Activated naive CD8-positive, alpha-beta T cell treated with anti-CD3 and anti-CD28 coated beads for 36 hours (primary cell): Measurements from ENCODE around the gene ANKRD11. TPM values are rescaled to one million over a fixed set of nuclear protein-coding genes. Genes with fewer than 3 reads are reported as not detected.
"Not testable (repeated sequence)": the region's sequence is repeated elsewhere in the genome, so short reads cannot be mapped to it uniquely, and the experiment has no call there.

Source experiments
- DNase-seq: peaks from one replicate; pipeline ENCODE4 v3.0.0; 2021
- H3K27ac Mint-ChIP-seq: one replicate; pipeline ENCODE4 v1.8.0; 2022; ENCODE audit warnings: mild to moderate bottlenecking, moderate library complexity, mixed read lengths
- H3K27me3 Mint-ChIP-seq: one replicate; pipeline ENCODE4 v1.8.0; 2022; ENCODE audit warnings: mild to moderate bottlenecking, mixed read lengths
- H3K36me3 Mint-ChIP-seq: one replicate; pipeline ENCODE4 v1.8.0; 2021; ENCODE audit warnings: mild to moderate bottlenecking, mixed read lengths
- H3K4me1 Mint-ChIP-seq: one replicate; pipeline ENCODE4 v1.8.0; 2021; ENCODE audit warnings: mixed read lengths
- H3K4me3 Mint-ChIP-seq: one replicate; pipeline ENCODE4 v1.8.0; 2022; ENCODE audit warnings: mild to moderate bottlenecking, moderate library complexity, mixed read lengths
- H3K9me3 Mint-ChIP-seq: one replicate; pipeline ENCODE4 v1.8.0; 2022; ENCODE audit warnings: mixed read lengths
- total RNA-seq, 2 experiments: library from RNA; stranded (reverse); gene quantifications; one replicate each; pipeline ENCODE4 v1.2.3, GENCODE V29; 2021

ANKRD11 gene
- total RNA-seq, 2 experiments from 2014 or later: 129 to 142 TPM

DNA sequence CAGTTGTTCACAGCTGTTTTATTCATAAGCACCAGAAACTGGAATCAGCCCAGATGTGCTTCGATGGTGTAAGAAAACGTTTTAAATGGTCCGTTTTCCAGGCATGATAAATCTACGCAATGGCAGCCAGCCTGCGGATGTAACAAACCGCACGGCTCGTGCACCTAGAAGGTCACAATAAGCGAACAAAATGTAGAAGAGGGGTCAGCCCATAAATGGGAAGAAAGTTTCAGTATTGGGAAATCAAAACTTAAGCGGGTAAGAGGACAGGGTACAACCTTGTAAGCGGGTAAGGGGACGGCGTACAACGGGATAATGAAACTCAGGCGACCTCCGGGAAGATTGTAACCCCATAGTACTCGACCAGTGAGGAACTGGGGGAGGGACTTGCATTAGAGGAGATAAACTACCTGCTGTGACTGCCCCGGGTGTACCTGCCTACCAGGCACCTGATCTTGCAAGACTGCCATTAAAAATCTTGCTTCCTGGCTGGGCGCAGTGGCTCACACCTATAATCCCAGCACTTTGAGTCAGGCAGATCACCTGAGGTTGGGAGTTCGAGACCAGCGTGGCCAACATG, 66.6 kb downstream of the ANKRD11 start:
- peak overlapping the region; percentile 16 for H3K4me3 Mint-ChIP-seq
- H3K27ac Mint-ChIP-seq: peak overlapping the region; percentile 87
- no peak for DNase-seq
- peaks cover 36% of the 10 kb centered on the region for H3K36me3 Mint-ChIP-seq
- H3K4me1 Mint-ChIP-seq: peaks cover 73% of the 10 kb centered on the region
- no peaks in the 10 kb centered on the region for H3K9me3 Mint-ChIP-seq
- H3K27me3 Mint-ChIP-seq: no peaks in the 10 kb centered on the region

DNA sequence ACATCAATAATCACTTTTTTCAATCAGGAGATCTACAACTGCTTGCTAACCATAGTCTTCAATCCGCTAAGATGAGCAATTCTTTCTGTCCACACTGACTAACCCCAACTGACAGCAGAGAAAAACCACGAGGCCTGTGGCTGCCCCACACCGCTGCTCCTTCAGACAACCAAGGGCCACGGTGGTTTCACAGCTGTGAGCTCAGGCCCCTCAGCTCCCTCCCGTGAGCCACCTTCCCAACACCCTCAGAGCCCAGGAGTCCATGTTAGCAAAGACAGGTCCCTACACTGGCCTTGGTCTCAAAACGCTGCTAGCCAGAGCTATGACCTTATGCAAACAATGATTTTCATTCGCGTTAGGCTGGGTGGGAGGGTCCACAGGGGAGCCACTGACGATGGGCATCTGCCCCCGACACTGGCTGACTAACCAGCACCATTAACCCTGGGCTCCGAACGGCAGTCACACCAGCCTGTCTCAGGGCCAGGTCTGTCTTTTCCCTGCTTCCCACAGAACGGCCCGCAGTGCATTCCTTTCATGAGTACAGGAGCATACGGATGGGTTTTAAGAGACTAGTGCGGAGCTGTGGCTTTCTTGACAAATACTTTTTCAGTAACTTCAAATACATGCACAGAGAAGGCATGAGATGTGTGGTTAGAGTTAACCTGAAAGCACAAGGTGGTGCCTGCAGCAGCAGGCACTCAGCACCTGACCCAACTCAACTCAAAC, 67.3 kb downstream of the ANKRD11 start:
- peaks cover 79% of the 10 kb centered on the region for H3K4me1 Mint-ChIP-seq
- H3K4me3 Mint-ChIP-seq: peak overlapping the region; percentile 40
- no peaks in the 10 kb centered on the region for H3K27me3 Mint-ChIP-seq
- no peaks in the 10 kb centered on the region for H3K9me3 Mint-ChIP-seq
- peak overlapping the region; percentile 87 for H3K27ac Mint-ChIP-seq
- peaks cover 40% of the 10 kb centered on the region for H3K36me3 Mint-ChIP-seq
- peak; percentile 80 for DNase-seq

DNA sequence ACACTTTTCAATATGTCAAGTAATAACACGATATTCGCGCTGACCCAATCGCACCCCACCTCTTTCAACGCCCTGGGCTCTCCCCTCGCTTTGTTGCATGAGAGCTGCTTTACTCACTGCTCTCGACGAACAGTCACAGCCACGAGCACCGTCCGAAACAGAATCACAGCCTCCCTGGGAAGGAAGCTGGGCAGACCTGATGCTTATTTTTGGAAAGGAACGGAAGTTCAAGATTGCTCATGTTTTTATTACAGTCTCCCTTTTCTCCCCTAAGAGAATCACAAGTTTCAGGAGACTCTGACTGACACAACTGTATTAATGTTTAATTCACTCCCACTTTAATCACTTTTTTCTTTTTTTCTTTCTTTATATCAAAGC, 67.8 kb downstream of the ANKRD11 start:
- Mint-ChIP-seq H3K27me3 (no peaks in the 10 kb centered on the region), H3K36me3 (peaks cover 45% of the 10 kb centered on the region), H3K4me1 (peaks cover 84% of the 10 kb centered on the region), H3K4me3 (peak overlapping the region; percentile 40), H3K27ac (peak overlapping the region; percentile 87), H3K9me3 (no peaks in the 10 kb centered on the region)
- peak; percentile 45 for DNase-seq

DNA sequence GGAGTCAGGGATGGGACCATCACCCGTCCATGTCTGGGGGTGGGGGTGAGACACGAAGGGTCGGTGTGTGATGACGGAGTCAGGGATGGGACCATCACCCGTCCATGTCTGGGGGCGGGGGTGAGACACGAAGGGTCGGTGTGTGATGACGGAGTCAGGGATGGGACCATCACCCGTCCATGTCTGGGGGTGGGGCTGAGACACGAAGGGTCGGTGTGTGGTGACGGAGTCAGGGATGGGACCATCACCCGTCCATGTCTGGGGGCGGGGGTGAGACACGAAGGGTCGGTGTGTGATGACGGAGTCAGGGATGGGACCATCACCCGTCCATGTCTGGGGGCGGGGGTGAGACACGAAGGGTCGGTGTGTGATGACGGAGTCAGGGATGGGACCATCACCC, 69.1 kb downstream of the ANKRD11 start:
- H3K4me3 Mint-ChIP-seq, H3K27me3 Mint-ChIP-seq, H3K27ac Mint-ChIP-seq, DNase-seq, H3K9me3 Mint-ChIP-seq: not testable (repeated sequence)
- Mint-ChIP-seq H3K36me3 (peaks cover 42% of the 10 kb centered on the region), H3K4me1 (peaks cover 80% of the 10 kb centered on the region)

DNA sequence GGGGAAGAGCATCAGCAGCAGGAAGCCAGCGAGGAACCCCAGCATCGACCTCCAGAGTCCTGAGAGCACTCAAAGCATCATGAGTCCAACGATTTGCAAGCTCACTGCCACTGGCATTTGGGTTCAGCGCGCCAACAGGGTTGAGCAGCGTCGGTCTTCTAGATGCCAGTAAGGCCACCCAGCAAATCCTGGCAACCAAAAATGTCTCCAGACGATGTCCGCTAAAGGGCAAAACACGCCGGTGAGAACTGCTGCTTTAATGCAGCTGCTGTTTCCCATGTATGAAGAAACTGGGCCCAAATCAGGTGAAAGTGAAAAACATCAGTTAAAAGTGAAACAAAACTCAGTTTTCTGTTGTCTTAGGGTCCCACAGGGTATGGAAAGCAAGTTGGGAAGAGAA, 70.2 kb downstream of the ANKRD11 start:
- peak overlapping the region; percentile 14 for H3K4me3 Mint-ChIP-seq
- no peaks in the 10 kb centered on the region for H3K27me3 Mint-ChIP-seq
- DNase-seq: no peak
- peaks cover 41% of the 10 kb centered on the region for H3K36me3 Mint-ChIP-seq
- no peaks in the 10 kb centered on the region for H3K9me3 Mint-ChIP-seq
- peaks cover 73% of the 10 kb centered on the region for H3K4me1 Mint-ChIP-seq
- peak overlapping the region; percentile 74 for H3K27ac Mint-ChIP-seq

DNA sequence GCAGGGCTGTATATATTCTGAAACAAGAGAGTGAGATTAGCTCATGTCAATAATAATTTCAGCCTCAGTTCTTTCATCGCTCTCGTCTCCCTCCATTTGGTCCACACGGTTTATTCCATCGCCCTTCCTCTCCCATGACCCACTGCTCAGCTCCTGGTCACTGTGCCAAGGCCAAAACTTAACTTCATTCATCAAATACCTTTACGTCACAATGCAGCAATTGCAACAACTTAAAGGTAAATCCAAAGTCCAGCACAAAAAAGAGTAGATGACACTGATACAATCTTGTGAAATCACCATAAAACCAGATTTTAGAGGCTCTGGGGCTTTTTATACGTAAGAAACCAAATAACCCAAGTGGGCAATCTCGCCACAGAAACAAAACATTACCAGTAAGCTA, 72.0 kb downstream of the ANKRD11 start:
- peak overlapping the region; percentile 30 for H3K27ac Mint-ChIP-seq
- no peaks in the 10 kb centered on the region for H3K27me3 Mint-ChIP-seq
- H3K4me1 Mint-ChIP-seq: peaks cover 65% of the 10 kb centered on the region
- H3K4me3 Mint-ChIP-seq: no peak overlapping the region
- no peak for DNase-seq
- peaks cover 33% of the 10 kb centered on the region for H3K36me3 Mint-ChIP-seq
- H3K9me3 Mint-ChIP-seq: no peaks in the 10 kb centered on the region

DNA sequence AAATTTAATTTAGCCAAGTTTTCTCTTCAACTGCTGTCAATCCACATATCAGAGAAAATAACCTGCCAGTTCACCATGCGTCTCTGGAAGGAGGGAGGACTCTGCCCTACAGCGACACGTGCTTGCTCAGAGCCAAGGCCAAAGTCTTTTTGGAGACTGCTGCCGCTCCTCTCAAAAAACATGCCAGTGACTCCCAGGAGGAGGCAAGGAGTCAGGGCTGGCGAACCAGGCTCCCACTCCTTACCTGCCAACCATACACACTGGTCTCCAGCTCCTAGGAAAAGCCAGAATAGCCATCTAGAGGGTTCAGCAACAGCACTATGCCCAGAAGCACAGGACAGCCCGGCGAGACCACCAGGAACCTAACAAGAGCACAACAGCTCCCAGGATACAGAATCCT, 73.0 kb downstream of the ANKRD11 start:
- no peak overlapping the region for H3K4me3 Mint-ChIP-seq
- peak overlapping the region; percentile 25 for H3K27ac Mint-ChIP-seq

DNA sequence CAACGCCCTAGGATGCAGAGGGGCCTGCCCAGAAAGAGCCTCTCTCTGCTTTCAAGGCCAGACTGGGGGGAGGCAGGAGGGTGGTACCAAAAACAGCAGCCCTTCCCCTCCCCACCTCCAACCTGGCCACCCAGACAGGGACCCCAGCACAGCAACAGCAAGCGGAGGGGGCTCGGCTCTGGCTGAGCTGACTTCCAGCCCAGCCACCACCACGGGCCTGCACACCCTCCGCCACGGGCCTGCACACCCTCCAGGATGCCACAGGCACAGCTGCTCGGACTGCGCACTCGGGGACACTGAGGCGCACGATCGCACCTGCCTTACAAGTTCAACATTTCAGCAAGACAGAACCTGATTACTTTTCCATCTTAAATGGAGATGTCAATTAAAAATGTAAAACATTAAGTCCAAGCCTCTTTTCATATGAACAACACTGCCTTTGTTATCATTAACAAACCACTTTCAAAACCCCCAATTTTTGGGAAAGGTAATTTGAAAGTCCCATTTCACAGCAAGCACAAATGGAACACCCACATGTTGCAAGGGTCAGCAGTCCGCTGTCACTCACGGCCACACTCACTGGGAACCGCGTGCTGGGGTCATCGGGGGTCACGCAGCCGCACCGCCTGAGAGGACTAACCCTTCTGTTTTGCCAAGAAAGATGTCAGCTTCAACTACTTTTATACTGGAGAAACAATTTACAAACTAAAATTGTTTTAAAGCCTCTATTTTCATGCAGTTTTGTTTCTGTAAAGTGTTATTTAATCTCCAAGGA, 76.4 kb downstream of the ANKRD11 start:
- Mint-ChIP-seq H3K9me3 (no peaks in the 10 kb centered on the region), H3K27me3 (no peaks in the 10 kb centered on the region), H3K4me3 (no peak overlapping the region), H3K4me1 (peaks cover 68% of the 10 kb centered on the region), H3K36me3 (peaks cover 38% of the 10 kb centered on the region), H3K27ac (no peak overlapping the region)
- DNase-seq: no peak

More for the DNA sequence above, 73.0 kb downstream of the ANKRD11 start:
- no peak for DNase-seq
- Mint-ChIP-seq H3K36me3 (peaks cover 32% of the 10 kb centered on the region), H3K4me1 (peaks cover 65% of the 10 kb centered on the region), H3K9me3 (no peaks in the 10 kb centered on the region), H3K27me3 (no peaks in the 10 kb centered on the region)

DNA sequence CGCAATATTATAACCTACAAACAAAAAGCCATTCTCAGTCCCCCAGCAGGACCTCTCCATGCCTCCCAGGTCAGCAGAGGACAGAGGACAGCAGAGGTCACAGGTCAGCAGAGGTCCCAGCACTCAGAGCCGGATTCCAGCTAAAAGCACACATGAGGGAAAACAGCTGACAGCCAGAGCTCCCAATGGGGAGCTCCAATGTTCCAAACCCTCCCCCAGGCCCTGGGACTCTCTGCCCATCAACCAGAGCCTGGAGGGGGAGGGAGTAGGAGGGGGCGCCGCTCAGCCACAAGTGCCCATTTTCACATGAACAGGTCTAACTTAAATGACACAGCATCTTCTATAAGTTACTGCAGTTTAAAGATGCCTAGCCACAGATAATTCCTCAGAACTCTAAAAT, 77.5 kb downstream of the ANKRD11 start:
- Mint-ChIP-seq H3K27me3 (no peaks in the 10 kb centered on the region), H3K9me3 (no peaks in the 10 kb centered on the region), H3K4me3 (no peak overlapping the region), H3K4me1 (peaks cover 71% of the 10 kb centered on the region), H3K27ac (no peak overlapping the region), H3K36me3 (peaks cover 32% of the 10 kb centered on the region)
- DNase-seq: no peak

DNA sequence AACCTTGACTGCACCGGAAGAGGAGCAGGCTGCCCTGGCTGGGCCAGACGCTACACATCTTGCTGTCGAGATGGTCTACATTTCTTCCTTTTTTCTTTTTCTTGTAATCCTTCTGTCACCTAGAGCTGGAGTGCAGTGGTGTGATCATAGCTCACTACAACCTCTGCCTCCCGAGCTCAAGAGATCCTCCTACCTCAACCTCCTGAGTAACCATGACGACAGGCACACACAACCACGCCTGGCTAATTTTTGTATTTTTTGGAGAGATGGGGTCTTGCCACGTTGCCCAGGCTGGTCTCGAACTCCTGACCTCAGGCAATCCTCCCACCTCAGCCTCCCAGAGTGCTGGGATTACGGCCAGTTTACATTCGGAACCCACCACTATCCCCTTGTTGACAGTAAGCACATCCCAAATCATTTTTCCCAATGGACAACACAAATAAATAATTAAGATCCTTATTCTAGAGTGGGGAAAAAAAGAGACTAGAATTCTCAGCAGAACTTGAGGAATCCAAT, 79.0 kb downstream of the ANKRD11 start:
- no peaks in the 10 kb centered on the region for H3K9me3 Mint-ChIP-seq
- no peaks in the 10 kb centered on the region for H3K27me3 Mint-ChIP-seq
- peak overlapping the region; percentile 79 for H3K27ac Mint-ChIP-seq
- peak overlapping the region; percentile 23 for H3K4me3 Mint-ChIP-seq
- H3K4me1 Mint-ChIP-seq: peaks cover 75% of the 10 kb centered on the region
- no peak for DNase-seq
- peaks cover 23% of the 10 kb centered on the region for H3K36me3 Mint-ChIP-seq

DNA sequence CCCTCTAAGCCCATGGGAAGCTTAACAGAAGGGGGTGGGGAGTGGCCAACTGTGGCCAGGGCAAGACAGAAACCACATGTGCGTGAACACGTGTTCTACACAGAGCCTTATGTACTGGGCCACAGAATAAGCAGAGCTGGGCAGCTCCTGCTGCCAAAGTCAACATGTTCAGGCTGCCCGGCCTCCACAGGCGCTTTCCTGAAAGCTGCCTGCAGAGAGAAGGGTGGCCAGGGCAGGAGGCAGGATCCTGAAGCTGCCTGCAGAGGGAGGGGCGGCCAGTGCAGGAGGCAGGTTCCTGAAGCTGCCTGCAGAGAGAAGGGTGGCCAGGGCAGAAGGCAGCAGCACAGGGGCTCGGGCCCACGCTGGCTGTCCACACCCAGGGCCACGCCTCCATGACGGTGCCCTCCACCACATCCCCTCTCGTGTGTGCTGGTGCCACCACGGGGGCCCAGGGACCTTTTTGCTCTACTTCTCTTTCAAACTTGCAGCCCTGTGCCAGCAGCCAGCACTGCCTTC, 79.5 kb downstream of the ANKRD11 start:
- no peaks in the 10 kb centered on the region for H3K9me3 Mint-ChIP-seq
- H3K27me3 Mint-ChIP-seq: no peaks in the 10 kb centered on the region
- H3K4me3 Mint-ChIP-seq: peak overlapping the region; percentile 23
- peaks cover 77% of the 10 kb centered on the region for H3K4me1 Mint-ChIP-seq
- peak; percentile 42 for DNase-seq
- H3K27ac Mint-ChIP-seq: peak overlapping the region; percentile 79
- peaks cover 22% of the 10 kb centered on the region for H3K36me3 Mint-ChIP-seq

DNA sequence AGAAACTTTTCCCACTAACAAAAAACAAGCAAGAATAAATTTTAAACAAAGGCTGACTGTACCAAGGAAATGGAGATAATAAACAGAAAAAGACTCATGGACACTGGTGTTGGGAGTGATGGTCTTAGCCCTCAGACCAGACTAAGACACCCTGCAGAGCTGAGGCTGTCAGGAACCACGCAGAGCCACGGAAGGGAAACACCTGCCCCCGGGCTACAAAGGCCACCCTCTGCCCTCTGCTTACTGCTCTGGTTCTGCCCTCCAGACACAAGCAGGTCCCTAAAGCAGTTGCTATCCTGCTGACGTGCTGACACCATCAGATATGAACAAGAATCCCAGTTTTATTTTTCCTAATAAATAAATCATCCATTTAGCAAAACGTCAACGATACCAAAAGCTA, 80.0 kb downstream of the ANKRD11 start:
- H3K4me1 Mint-ChIP-seq: peaks cover 78% of the 10 kb centered on the region
- peak overlapping the region; percentile 79 for H3K27ac Mint-ChIP-seq
- peaks cover 23% of the 10 kb centered on the region for H3K36me3 Mint-ChIP-seq
- H3K4me3 Mint-ChIP-seq: no peak overlapping the region
- H3K27me3 Mint-ChIP-seq: no peaks in the 10 kb centered on the region
- DNase-seq: no peak
- H3K9me3 Mint-ChIP-seq: no peaks in the 10 kb centered on the region

DNA sequence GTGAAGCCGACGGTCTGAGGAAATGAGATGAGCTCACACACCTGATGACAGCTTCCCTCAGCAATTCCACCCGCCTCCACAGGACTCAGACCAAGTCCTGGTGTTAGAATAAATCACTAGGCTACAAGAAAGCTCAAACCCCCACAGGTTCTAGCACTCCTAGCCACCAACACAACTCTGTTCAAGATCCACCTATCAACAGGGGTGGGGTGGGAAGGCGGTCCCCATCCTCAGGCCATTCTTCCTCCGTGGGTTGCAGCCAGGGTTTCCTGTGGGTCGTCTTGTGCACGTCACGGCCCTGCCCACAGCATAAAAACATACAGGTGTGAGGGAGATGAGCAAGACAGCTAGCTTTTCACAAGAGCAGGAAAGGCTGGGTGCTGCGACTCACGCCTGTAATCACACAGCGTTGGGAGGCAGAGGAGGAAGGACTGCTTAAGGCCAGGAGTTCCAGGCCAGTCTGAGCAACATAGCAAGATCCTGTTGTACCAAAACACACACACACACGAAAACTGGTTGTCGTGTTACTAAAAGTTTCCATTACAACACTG, 81.1 kb downstream of the ANKRD11 start:
- Mint-ChIP-seq H3K27me3 (no peaks in the 10 kb centered on the region), H3K4me1 (peaks cover 80% of the 10 kb centered on the region), H3K27ac (peak overlapping the region; percentile 89), H3K9me3 (no peaks in the 10 kb centered on the region), H3K4me3 (peak overlapping the region; percentile 23), H3K36me3 (peaks cover 19% of the 10 kb centered on the region)
- DNase-seq: peak; percentile 61

DNA sequence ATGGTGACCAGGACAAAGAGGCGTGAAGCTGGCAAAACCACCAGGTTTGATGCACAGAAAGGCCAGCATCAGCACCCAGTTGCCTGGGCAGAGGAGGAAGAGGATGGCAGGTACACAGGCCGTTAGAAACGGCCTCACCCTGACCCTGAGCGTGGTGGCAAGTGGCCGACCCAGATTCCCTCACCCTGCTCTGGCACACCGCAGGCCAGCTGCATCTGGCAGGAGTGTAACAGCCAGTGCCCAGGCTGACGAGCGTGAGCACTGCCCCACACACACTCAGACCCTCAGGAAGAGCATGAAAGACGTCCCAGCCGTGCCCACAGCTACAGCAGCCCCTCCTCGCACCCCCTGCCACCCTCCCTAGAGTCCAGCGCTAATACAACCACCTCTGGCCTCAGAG, 82.0 kb downstream of the ANKRD11 start:
- H3K27me3 Mint-ChIP-seq: no peaks in the 10 kb centered on the region
- H3K36me3 Mint-ChIP-seq: peaks cover 23% of the 10 kb centered on the region
- H3K9me3 Mint-ChIP-seq: no peaks in the 10 kb centered on the region
- no peak for DNase-seq
- H3K27ac Mint-ChIP-seq: peak overlapping the region; percentile 89
- no peak overlapping the region for H3K4me3 Mint-ChIP-seq
- peaks cover 86% of the 10 kb centered on the region for H3K4me1 Mint-ChIP-seq

DNA sequence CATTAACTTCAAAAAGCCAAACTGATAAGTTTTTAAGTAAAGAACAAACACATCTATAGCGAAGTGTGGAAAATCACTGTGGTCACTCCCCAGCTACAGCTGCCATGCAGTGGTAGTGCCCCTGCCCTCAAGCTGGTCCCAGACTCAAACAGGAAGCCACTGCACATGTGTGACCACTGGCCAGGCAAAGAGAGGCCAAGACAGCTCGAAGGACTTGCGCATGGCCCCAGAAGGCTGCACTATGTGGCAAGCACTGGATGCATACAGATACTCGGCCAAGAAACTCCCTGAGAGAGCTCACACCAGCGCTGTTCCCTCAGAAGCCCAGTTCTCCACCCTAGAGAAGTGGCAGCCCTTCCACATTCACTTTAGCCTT, 82.4 kb downstream of the ANKRD11 start:
- Mint-ChIP-seq H3K27ac (peak overlapping the region; percentile 89), H3K9me3 (no peaks in the 10 kb centered on the region), H3K4me3 (peak overlapping the region; percentile 62), H3K36me3 (peaks cover 27% of the 10 kb centered on the region), H3K27me3 (no peaks in the 10 kb centered on the region), H3K4me1 (peaks cover 86% of the 10 kb centered on the region)
- DNase-seq: no peak
